Hematopoietic multipotent progenitor cell treated with erythropoietin and hydrocortisone succinate and interleukin-3 and kit ligand, for 17 days (in vitro differentiated cells): ENCODE results near the gene DMBT1.
"Not testable (repeated sequence)": the region's sequence is repeated elsewhere in the genome, so short reads cannot be mapped to it uniquely, and the experiment has no call there.

Experiments
- DNase-seq: peaks from one replicate; pipeline ENCODE4 v3.0.0-alpha.2; 2015; ENCODE audit warnings: low spot score

Gene DMBT1

DNA sequence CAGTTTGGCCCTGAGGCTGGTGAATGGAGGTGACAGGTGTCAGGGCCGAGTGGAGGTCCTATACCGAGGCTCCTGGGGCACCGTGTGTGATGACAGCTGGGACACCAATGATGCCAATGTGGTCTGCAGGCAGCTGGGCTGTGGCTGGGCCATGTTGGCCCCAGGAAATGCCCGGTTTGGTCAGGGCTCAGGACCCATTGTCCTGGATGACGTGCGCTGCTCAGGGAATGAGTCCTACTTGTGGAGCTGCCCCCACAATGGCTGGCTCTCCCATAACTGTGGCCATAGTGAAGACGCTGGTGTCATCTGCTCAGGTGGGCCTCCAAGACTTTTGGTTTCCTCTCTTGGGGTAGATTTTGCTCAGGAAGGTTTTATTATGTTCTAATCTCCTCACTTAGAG lies 25.5 kb downstream of the DMBT1 start:
- DNase-seq, result not testable (repeated sequence)

DNA sequence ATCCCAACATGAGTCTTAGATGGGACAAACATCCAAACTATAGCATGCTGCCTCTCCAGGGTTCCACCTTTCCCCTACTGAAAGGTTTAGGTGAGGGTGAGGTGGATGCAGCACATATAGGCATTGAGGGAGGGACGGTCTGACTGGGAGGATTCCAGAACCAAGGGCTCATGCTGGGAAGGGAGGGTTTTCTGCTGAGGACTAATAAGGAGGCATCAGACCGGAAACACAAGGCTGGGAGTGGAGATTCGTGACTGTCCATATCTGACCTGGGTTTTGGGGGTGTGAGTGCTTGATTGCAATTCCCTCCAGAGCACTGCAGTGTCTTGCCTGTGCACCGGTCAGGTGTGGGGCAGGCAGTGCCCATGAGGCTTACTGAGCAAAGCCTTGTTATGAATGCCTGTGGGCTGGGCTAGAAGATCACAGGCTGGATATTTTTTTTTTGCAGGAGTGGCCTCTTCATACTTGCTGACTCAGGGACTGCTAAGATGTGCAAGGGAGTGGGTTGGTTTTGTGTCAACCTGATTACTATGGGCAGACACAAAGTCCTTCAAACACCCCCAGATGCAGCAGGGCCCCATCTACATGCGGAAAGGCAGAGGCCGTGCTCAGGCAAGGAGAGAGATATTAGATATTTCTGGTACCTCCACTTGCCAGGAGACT lies 26.7 kb downstream of the DMBT1 start:
- no peak for DNase-seq

DNA sequence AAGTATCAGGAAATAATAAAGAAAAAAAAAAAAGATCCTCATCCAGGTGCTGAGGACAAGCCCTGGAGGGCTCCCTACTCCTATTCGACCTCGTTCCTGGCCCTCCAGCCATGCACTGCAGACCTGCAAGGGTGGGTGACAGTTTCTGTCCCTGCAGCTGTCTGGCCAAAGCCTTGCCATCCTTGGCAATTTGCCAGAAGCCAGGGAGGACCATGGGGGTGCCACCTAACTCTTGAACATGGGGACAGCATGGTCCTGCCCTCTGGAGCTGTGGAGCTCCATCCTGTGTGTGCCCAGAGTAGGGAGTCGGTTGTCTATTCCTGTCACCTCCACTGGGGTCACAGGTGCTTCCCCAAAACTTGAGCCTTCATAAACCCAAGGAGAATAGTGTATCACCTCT lies 27.8 kb downstream of the DMBT1 start:
- no peak for DNase-seq

DNA sequence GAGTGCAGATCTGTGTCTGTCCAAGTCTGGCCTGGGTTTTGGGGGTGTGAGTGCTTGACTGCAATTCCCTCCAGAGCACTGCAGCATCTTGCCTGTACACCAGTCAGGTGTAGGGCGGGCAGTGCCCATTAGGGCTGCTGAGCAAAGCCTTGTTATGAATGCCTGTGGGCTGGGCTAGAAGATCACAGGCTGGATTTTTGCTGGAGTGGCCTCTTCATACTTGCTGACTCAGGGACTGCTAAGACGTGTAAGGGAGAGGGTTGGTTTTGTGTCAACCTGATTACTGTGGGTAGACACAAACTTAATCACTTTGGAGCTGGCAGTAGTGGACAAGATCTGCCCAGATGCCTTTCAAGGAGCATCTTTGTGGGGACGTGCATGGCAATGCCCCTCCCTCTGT lies 29.6 kb downstream of the DMBT1 start:
- DNase-seq, result no peak

DNA sequence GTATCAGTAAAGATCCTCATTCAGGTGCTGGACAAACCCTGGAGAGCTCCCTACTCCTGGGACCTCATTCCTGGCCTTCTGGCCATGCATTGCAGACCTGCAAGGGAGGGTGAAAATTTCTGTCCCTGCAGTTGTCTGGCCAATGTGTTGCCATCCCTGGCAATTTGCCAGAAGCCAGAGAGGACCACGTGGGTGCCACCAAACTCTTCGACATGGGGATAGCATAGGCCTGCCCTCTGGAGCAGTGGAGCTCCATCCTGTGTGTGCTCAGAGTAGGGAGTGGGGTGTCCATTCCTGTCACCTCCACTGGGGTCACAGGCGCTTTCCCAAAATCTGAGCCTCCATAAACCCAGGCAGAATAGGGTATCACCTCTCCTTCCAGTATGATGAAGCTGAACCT lies 31.2 kb downstream of the DMBT1 start:
- DNase-seq, result no peak

DNA sequence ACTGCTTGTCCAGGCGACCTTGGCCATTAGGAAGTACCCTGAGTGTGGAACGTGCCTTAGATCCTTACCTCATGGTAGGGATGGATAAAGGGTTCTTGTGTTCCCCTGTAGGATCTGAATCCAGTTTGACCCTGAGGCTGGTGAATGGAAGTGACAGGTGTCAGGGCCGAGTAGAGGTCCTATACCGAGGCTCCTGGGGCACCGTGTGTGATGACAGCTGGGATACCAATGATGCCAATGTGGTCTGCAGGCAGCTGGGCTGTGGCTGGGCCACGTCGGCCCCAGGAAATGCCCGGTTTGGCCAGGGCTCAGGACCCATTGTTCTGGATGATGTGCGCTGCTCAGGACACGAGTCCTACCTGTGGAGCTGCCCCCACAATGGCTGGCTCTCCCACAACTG lies 31.6 kb downstream of the DMBT1 start:
- no peak for DNase-seq

DNA sequence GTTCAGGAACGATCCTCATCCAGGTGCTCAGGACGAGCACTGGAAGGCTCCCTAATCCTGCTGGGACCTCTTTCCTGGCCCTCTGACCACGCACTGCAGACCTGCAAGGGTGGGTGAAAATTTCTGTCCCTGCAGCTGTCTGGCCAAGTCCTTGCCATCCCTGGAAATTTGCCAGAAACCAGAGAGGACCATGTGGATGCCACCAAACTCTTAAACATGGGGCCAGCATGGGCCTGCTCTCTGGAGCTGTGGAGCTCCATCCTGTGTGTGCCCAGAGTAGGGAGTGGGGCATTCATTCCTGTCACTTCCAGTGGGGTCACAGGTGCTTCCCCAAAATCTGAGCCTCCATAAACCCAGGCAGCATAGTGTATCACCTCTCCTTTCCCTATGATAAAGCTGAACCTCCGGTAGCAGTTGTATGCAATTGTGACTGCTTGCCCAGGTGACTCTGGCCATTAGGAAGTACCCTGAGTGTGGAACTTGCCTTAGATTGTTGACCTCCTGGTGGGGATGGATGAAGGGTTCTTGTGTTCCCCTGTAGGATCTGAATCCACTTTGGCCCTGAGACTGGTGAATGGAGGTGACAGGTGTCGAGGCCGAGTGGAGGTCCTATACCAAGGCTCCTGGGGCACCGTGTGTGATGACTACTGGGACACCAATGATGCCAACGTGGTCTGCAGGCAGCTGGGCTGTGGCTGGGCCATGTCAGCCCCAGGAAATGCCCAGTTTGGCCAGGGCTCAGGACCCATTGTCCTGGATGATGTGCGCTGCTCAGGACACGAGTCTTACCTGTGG lies 57.1 kb downstream of the DMBT1 start:
- no peak for DNase-seq

DNA sequence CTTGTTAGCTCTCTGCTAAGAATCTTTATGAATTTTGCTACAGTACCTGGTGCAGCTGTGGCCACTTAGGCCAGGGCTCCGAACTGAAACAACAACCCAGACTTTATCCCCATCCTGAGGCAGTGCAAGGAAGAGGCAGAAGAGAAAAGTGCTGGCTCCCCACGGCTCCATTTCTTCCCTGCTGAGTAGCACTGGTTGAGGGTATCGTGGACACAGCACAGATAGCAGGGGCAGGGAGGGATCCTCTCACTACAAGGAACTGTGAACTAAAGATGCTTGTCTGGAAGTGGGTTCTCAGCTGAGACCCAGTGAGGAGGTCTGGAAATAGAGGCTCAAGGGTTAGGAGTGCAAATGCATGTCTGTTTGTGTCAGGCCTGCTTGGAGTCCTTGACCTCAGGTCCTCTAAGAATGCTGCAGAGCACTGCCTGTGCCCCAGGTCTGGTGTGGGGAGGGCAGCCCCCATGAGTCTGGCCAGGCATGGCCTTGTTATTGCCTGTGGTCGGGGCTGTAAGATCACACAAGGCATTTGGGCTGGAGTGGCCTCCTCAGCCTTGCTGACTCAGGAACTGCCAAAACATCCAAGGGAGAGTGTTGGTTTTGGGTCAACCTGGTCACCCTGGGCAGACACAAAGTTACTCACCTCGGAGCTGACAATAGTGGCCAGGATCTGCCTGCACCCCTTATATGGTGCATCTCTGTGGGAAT lies 58.1 kb downstream of the DMBT1 start:
- DNase-seq, result no peak

DNA sequence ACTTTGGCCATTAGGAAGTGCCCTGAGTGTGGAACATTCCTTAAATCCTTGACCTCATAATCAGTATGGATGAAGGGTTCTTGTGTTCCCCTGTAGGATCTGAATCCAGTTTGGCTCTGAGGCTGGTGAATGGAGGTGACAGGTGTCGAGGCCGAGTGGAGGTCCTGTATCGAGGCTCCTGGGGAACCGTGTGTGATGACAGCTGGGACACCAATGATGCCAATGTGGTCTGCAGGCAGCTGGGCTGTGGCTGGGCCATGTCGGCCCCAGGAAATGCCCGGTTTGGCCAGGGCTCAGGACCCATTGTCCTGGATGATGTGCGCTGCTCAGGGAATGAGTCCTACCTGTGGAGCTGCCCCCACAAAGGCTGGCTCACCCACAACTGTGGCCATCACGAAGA lies 60.4 kb downstream of the DMBT1 start:
- DNase-seq, result not testable (repeated sequence)

DNA sequence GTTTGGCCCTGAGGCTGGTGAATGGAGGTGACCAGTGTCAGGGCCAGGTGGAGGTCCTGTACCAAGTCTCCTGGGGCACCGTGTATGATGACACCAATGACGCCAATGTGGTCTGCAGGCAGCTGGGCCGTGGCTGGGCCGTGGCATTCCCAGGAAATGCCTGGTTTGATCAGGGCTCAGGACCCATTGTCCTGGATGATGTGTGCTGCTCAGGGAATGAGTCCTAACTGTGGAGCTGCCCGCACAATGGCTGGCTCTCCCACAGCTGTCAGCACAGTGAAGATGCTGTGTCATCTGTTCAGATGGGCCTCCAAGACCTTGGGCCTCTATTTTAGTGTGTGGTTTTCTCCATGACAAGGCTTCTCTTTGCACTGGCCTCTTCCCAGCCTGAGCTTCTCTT lies 64.0 kb downstream of the DMBT1 start:
- DNase-seq, result no peak

DNA sequence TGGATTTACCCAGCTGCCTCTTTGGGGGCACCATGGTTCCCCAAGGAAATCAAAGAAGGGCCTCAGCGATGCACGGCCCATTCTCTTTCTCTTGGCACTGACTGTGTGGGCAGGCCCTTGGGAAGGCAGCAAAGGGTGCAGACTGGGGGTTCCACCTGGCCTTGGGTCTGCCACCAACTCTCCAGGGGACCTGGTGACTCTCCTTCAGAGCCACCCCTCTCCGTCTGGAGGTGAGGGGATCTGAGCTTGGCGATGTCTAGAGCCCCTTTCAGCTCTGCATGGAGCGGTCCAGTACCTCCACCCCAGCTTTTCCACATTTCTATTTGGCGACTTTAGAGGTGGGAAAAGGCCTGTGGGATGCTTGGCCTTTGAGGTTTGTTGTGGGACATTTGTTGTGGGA lies 70.0 kb downstream of the DMBT1 start:
- no peak for DNase-seq

DNA sequence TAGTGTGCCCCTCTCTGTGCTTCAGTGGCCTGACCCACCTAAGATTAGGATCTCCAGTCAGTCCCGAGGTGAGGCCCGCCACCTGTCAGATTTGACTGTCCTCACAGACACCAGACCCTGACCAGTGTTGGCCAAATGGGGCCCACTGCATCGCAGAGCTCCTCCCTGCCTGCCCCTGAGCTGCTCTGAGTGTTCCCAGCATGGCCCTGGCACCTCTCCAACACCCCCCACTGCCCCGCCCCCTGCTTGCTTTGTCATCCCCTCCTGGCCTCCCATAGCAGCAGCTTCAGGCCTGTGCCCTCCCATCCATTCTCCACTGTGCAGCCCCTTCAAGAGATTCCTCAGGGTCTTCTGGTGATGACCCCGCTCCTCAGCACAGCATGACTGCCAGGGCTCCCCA lies 71.5 kb downstream of the DMBT1 start:
- no peak for DNase-seq

DNA sequence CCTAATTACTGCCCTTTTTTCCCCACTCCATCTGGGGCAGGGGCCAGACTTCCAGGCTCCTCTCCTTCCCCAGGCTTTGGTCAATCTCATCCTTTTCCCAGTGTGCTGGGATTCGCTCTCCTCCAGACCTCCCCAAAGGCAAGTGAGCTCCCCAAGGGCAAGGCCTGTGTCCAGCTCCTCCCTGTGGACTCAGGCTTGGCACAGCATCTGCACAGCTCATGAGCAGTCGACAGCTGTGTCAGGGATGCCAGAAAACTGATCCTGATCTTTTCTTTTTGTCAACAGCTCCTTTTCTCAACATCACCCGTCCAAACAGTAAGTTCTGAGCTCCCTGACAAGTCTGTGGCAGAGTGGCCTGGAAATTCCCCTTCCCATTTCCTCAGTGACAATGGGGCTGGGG lies 72.0 kb downstream of the DMBT1 start:
- no peak for DNase-seq

DNA sequence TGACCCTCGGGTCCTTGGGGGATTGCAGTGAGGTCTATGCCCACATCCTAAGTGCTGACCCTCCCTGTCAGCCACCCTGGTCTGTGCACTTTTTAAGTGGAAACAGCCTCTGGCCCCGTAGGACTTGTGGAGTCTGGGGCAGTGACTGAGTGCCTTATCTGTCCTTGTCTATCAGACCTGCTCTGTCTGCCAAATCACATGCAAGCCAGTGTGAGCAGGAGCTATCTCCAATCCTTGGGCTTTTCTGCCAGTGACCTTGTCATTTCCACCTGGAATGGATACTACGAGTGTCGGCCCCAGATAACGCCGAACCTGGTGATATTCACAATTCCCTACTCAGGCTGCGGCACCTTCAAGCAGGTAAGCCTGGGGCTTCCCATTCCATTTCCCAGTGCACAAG lies 76.4 kb downstream of the DMBT1 start:
- no peak for DNase-seq

DNA sequence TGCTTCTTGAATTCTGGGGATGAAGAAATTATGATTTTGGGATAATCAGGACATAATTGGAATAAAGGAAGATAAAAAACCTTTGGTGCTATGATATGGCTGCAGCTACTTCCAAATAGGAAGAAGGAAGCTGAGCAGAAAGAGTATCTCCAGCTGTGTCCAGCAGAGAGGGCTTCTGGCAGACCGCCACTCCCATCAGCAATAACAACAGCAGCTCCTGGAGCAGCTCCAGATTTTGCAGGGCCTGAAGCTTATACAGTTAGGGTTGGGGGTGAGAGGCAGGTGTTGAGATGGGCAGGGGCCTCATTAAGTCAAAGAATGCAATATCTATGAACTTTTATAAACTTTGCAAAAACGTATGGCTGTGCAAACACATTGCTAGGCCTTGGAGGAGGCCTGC lies 76.8 kb downstream of the DMBT1 start:
- no peak for DNase-seq

DNA sequence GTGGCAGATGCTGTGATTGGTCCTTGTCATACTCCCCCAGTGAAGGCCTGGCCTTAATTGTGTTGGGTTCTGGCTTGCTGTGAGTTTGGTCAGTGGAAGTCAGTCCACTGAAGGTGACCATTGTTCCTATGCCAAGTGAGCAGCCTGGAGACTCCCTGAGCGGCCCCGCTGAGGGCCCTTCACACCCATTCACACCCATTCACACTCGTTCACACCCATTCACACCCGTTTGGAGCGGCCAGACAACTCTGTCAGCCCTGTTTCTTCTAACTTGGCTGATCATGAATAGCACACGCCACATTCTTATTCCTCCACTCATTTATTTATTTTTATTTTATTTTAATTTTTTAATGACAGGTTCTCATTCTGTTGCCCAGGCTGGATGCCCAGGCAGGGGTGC lies 77.6 kb downstream of the DMBT1 start:
- DNase-seq, result no peak

DNA sequence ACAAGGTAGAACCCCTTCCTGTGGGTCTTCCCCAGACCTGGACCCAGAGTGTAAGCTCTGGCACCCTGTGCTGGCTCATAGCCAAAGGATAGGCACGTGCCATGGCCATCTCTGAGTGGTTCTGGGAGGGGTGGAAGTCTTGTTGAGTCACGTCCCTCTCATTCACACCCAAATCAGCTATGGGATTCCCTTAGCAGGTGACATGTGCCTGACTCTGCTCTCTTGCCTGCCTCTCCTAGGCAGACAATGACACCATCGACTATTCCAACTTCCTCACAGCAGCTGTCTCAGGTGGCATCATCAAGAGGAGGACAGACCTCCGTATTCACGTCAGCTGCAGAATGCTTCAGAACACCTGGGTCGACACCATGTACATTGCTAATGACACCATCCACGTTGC lies 79.2 kb downstream of the DMBT1 start:
- DNase-seq, result no peak

DNA sequence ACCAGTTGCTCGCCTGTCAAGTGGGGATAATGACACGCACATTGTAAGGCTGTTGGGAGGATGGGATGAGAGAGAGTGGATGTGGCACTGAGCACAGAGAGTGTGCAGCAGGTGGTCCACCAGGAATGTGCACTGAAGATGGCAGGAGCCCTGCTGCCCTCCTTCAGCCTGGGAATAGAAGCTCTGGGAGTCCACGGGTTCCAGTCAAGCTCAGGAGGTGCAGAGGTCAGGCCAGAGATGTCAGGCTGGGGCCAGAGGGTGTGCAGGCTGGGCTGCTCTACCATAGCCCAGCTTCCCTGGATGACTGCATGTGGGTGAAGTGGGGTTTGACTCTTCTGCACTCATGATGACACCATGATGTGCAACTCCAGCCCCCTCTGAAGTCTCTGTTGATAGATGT lies 80.4 kb downstream of the DMBT1 start:
- no peak for DNase-seq

DNA sequence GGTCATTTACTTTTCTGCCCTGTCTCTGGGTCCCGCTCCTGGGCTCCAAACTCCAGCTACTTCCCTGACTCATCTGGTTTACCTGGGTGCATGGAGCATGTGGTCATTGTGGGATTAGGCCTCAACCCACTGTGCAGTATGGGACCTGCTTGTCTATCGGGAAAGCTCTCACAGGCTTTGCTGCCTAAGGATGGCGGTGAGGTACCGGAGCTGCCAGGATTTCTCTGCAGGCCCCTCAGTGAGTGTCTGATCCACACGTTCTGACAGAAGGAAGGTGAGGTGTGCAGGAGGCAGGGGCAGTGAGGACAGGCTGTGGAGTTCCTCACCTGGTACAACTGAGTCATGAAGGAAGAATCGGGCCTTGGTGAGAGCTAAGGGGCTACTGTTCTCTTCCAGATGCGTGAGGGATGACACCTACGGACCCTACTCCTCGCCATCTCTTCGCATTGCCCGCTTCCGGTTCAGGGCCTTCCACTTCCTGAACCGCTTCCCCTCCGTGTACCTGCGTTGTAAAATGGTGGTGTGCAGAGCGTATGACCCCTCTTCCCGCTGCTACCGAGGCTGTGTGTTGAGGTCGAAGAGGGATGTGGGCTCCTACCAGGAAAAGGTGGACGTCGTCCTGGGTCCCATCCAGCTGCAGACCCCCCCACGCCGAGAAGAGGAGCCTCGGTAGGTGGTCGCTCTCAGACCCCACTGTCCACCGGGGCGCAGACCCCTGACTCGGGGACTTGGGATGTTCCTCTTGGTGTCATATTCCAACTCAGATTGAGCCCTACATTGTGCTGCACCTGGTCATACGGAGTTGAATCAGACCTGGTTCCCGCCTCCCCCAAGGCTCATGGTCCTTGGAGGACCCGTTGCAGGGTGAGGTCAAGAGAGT lies 82.4 kb downstream of the DMBT1 start:
- DNase-seq, result no peak

DNA sequence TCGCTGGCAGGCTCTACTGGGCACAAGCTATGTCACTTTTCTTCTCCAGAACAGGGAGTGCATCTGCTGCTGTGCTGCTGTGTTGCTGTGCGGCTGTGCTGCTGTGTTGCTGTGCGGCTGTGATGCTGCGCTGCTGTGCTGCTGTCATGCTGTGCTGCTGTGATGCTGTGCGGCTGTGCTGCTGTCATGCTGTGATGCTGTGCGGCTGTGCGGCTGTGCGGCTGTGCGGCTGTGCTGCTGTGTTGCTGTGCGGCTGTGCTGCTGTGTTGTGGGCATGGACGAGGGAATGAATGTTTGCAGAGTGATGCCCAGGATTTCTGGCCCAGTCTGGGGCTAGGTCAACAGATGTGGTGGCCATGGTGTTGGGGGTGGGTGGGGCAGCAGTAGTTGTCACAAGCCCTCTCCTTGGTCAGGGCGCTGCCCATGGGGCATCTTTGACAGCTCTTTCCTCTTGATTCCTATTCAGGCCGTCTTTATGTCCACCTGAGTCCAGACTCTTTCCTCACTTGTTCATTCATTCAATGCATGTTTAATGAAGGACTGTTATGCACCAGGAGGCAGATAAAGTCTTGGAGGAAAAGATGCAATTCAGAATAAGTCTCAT lies 83.5 kb downstream of the DMBT1 start:
- no peak for DNase-seq

DNA sequence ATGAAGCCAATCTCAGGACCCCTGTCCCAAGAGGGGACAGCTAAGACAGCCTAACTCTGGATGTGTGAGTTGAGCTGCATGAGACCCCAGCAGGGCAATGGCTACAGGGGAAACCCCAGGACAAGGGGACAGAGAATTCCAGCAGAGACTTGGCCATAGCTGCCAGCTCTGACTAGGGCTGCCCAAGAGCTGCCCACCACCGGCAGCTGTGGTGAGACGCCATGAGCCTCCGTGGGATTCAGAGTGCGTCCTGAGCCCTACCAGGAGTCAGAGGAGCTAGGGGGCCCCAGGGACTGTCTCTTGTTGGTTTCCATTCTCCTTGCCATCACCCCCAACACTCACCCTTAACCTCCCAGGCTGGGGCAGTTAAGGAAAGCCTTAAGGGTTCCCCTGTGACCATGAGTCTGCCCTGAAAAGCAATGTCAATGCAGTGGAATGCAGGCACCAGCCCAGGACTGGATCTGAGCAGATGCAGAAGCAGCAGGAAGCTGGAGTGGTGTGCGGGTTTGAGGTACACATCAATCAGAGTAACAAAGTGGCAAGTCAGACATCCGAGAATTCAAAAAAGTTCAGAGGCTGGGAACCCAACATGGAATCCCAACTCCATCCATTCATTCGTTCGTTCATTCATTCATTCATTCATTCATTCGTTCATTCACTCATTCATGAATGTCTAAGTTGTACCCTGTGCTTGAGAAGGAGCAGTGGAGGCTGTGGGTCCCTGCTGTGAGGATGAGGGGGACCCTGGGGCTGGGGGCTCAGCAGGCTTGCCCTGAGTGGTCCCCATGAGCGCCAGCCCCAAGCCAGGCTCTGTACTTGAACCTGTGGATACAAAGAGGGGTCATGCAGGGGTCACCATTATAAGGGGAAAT lies 86.2 kb downstream of the DMBT1 start:
- DNase-seq, result no peak
